Activated B cell treated with CpG ODN at 0.5 μM for 24 hours (primary cell): ENCODE results near the gene IFNGR2. TPM values are rescaled to one million over a fixed set of nuclear protein-coding genes. Genes with fewer than 3 reads are reported as not detected.

Experiments
- ATAC-seq: fragments of 200-7000 bp; cut with Tn5 transposase; one replicate; pipeline ENCODE4 v1.10.0; 2021; ENCODE audit warnings: low read depth, mild to moderate bottlenecking, moderate library complexity
- CTCF ChIA-PET: fragments of 350-600 bp; sonication (Branson Sonifier 250); formaldehyde crosslinking; loops from one replicate; lab custom pipeline; 2021; ENCODE audit warnings: antibody characterized with exemption; lab: Charles Lee
- POLR2A ChIA-PET: fragments of 350-600 bp; sonication (Branson Sonifier 250); formaldehyde crosslinking; loops from one replicate; lab custom pipeline; 2021; ENCODE audit warnings: antibody characterized with exemption; lab: Charles Lee
- DNase-seq: peaks from one replicate; pipeline ENCODE4 v3.0.0; 2022
- H3K27ac Mint-ChIP-seq: one replicate; pipeline ENCODE4 v1.8.0; 2020; ENCODE audit warnings: mixed read lengths
- H3K27me3 Mint-ChIP-seq: one replicate; pipeline ENCODE4 v1.8.0; 2021; ENCODE audit warnings: mixed read lengths
- H3K36me3 Mint-ChIP-seq: one replicate; pipeline ENCODE4 v1.8.0; 2021; ENCODE audit warnings: low read depth, mixed read lengths
- H3K4me1 Mint-ChIP-seq: one replicate; pipeline ENCODE4 v1.8.0; 2021; ENCODE audit warnings: mixed read lengths
- H3K4me3 Mint-ChIP-seq: one replicate; pipeline ENCODE4 v1.8.0; 2020; ENCODE audit warnings: mild to moderate bottlenecking, mixed read lengths
- H3K9me3 Mint-ChIP-seq: one replicate; pipeline ENCODE4 v1.8.0; 2020; ENCODE audit warnings: mixed read lengths
- CTCF ChIP-seq: fragments of 200-600 bp; IDR thresholded peaks from one replicate; pipeline ENCODE4 v1.8.0; 2022; ENCODE audit warnings: antibody characterized with exemption, mild to moderate bottlenecking
- intact Hi-C: fragments of 100-400 bp; cut with micrococcal nuclease; formaldehyde crosslinking; loops from one replicate; pipeline ENCODE4 v1.15.1; 2024
- total RNA-seq: library from RNA; stranded (reverse); gene quantifications from 2 replicates; pipeline ENCODE4 v1.2.3, GENCODE V29; 2022

IFNGR2 gene
- total RNA-seq, 1 donor from 2014 or later = 71.1 TPM

GRCh38 chr21:33398361-33398760 lies 4.9 kb upstream of the IFNGR2 start:
- Mint-ChIP-seq H3K27me3 (no peaks in the 10 kb centered on the region), H3K9me3 (no peaks in the 10 kb centered on the region), H3K36me3 (no peaks in the 10 kb centered on the region), H3K27ac (no peak overlapping the region), H3K4me3 (no peak overlapping the region), H3K4me1 (peaks cover 70% of the 10 kb centered on the region)
- ATAC-seq (no peak), DNase-seq (no peak)
- ChIA-PET POLR2A (interaction anchor here (0.8 to 2.2 kb wide), 2 partner anchors 36 to 143 kb away, joined by 7 to 9 read pairs; partner anchors contain the start of gene GART), CTCF (interaction anchor here (3.1 kb wide), 1 partner anchor 37 kb away, joined by 13 read pairs; no protein-coding TSS in a partner anchor)
- intact Hi-C loops = no loop called here
- TF ChIP-seq CTCF = no peak

DNA sequence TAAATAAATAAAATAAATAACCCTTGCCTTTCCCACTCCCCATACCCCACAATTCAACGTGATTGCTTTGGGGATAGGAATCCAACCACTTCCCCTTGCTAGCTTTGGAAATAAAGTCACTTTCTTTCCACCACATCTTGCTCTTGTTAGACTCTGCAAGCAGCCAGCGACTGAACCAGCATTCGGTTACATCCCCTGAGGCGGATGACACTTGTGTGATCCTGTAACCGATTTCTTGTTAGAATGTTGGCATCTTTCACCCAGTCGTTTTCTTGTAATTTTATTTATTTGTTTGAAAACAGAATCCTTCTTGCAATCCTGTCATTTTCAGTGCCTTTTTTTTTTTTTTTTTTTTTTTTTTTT lies 1.6 kb upstream of the IFNGR2 start:
- no peak for TF ChIP-seq CTCF
- no peak for DNase-seq
- H3K36me3 Mint-ChIP-seq = peaks cover 19% of the 10 kb centered on the region
- intact Hi-C loops = no loop called here
- H3K4me1 Mint-ChIP-seq = peaks cover 69% of the 10 kb centered on the region
- no peaks in the 10 kb centered on the region for H3K9me3 Mint-ChIP-seq
- ChIA-PET POLR2A (interaction anchor here (0.6 to 6.5 kb wide), 5 partner anchors 19 to 77 kb away, joined by 3 to 93 read pairs (median 9); partner anchors contain the start of gene IFNAR1), CTCF (interaction anchor here (0.7 to 1.5 kb wide), 2 partner anchors 40 kb away, joined by 3 to 10 read pairs; no protein-coding TSS in a partner anchor)
- ATAC-seq = no peak
- H3K27ac Mint-ChIP-seq = no peak overlapping the region
- H3K27me3 Mint-ChIP-seq = no peaks in the 10 kb centered on the region
- no peak overlapping the region for H3K4me3 Mint-ChIP-seq

- peaks cover 23% of the 10 kb centered on the region for H3K36me3 Mint-ChIP-seq
- ATAC-seq (peak; percentile 40), DNase-seq (peak; percentile 36)
- TF ChIP-seq CTCF = no peak
- CTCF ChIA-PET = interaction anchor here (0.7 to 1.5 kb wide), 2 partner anchors 40 to 41 kb away, joined by 3 to 10 read pairs; no protein-coding TSS in a partner anchor
- H3K9me3 Mint-ChIP-seq = no peaks in the 10 kb centered on the region
- peak overlapping the region; percentile 81 for H3K4me3 Mint-ChIP-seq
- H3K27me3 Mint-ChIP-seq = no peaks in the 10 kb centered on the region
- POLR2A ChIA-PET = interaction anchor here (0.5 to 6.5 kb wide), 15 partner anchors 14 to 1564 kb away, joined by 3 to 93 read pairs (median 5); partner anchors contain the start of gene IFNAR1
- intact Hi-C loops = loop anchor here (1.0 to 2.0 kb wide), 3 partner anchors 9 to 77 kb away; partner anchors contain the start of gene IFNAR1
- H3K4me1 Mint-ChIP-seq = peaks cover 76% of the 10 kb centered on the region
- peak overlapping the region; percentile 83 for H3K27ac Mint-ChIP-seq
Measured at GRCh38 chr21:33402001-33402979, 923 bp upstream of the IFNGR2 start.

DNA sequence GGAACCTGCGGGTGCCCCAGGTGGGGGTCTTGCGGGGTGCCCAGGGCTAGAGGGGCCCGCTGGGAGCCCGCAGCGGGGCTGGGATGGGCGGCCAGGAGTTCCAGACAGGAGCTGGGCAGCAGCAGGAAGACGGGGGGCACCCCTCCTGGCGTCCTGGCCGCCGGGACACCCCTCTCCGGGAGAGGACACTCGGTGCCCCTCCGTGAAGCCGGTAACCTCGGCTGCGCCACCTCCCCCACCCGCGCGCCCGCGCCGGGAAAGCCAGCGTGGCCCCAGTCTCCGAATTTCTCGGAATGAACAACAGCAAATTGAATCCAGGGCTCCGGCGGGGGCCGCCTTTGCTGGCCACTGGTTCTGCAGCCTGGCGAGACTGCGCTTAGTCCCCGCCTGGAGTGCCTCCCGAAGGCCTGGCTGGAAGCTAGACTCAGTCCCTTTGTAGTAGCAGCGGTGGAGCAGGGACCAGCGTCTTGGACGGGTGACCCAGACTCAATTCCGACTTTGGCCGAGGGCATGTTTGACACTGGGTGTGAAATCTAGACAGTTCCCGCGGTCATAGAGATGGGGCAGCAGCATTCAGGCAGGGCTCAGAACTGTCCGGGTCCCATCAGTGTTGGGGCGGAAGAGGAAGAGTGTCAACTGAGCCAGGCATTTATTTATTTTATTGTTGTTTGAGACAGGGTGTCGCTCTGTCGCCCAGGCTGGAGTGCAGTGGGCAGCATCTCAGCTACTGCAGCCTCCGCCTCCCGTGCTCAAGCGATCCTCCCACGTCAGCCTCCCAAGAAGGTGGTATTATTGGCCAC lies 773 bp downstream of the IFNGR2 start:
- Mint-ChIP-seq H3K36me3 (peaks cover 34% of the 10 kb centered on the region), H3K4me3 (peak overlapping the region; percentile 95), H3K4me1 (peaks cover 80% of the 10 kb centered on the region), H3K9me3 (no peaks in the 10 kb centered on the region), H3K27ac (peak overlapping the region; percentile 94), H3K27me3 (no peaks in the 10 kb centered on the region)
- ChIA-PET CTCF (interaction anchor here (1.0 to 4.1 kb wide), 4 partner anchors 9 to 43 kb away, joined by 3 to 38 read pairs (median 4); no protein-coding TSS in a partner anchor), POLR2A (interaction anchor here (0.6 to 6.5 kb wide), 15 partner anchors 9 to 403 kb away, joined by 3 to 93 read pairs (median 5); partner anchors contain the start of genes IFNAR1 and TMEM50B)
- ATAC-seq (peak; percentile 43), DNase-seq (peak; percentile 39)
- intact Hi-C loops = loop anchor here (1.0 to 2.0 kb wide), 7 partner anchors 30 to 204 kb away; partner anchors contain the start of gene IFNAR1
- no peak for TF ChIP-seq CTCF
